HFF-Myc (cell line): ENCODE results near the gene TRAPPC5.

ENCODE experiments used
- DNase-seq: peaks from one replicate; pipeline ENCODE4 v3.0.0-alpha.2; 2011; ENCODE audit warnings: low read depth; ENCODE audit errors: extremely low read depth
- H3K4me3 ChIP-seq: replicated peaks from 2 replicates; pipeline ENCODE4 v1.5.1; 2011; ENCODE audit warnings: low read depth, mild to moderate bottlenecking, control low read depth, low read length
- TF ChIP-seq, protein P1 (sequence below): IDR thresholded peaks from 2 replicates; pipeline ENCODE4 v1.5.1; 2012; ENCODE audit warnings: mild to moderate bottlenecking, low read depth, low read length, control low read depth; ENCODE audit errors: missing control alignments

TRAPPC5 gene

DNA sequence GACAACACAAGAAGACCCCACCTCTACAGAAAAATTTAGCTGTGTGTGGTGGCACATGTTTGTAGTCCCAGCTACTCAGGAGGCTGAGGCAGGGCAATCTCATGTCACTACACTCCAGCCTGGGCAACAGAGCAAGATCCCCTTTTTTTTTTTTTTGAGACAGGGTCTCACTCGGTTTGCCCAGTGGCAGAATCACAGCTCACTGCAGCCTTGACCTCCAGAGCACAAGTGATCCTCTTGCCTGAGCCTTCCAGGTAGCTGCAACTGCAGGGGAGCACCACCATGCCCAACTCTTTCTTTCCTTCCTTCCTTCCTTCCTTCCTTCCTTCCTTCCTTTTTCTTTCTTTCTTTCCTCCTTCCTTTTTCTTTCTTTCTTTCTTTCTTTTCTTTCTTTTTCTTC lies 55.5 kb downstream of the TRAPPC5 start:
- TF ChIP-seq, protein P1, sequence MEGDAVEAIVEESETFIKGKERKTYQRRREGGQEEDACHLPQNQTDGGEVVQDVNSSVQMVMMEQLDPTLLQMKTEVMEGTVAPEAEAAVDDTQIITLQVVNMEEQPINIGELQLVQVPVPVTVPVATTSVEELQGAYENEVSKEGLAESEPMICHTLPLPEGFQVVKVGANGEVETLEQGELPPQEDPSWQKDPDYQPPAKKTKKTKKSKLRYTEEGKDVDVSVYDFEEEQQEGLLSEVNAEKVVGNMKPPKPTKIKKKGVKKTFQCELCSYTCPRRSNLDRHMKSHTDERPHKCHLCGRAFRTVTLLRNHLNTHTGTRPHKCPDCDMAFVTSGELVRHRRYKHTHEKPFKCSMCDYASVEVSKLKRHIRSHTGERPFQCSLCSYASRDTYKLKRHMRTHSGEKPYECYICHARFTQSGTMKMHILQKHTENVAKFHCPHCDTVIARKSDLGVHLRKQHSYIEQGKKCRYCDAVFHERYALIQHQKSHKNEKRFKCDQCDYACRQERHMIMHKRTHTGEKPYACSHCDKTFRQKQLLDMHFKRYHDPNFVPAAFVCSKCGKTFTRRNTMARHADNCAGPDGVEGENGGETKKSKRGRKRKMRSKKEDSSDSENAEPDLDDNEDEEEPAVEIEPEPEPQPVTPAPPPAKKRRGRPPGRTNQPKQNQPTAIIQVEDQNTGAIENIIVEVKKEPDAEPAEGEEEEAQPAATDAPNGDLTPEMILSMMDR = no peak
- no peak for DNase-seq
- no peak overlapping the region for H3K4me3 ChIP-seq

DNA sequence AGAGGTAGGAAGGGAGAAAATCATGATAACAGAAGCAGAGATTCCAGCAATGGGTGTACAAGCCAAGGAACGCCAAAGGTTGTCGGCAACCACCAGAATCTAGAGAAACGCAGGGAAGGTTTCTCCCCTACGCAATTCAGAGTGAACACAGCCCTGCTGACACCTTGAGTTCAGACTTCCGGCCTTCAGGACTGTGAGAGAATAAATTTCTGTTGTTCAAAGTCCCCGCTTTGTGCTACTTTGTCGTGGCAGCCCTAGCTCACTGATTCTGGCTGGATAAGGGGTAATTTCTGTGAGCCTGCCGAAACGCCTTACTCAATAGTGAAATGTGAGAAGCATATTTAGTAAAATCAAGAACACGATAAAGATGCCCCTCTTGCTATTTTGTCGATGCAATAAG lies 56.6 kb downstream of the TRAPPC5 start:
- no peak overlapping the region for H3K4me3 ChIP-seq
- TF ChIP-seq, protein P1 = no peak
- no peak for DNase-seq
